H9 (cell line): ENCODE results near the gene TYSND1. TPM values are rescaled to one million over a fixed set of nuclear protein-coding genes. Genes with fewer than 3 reads are reported as not detected.

ENCODE experiments used
- DNase-seq: peaks from one replicate; pipeline ENCODE4 v3.0.0-alpha.2; 2017
- H2AFZ ChIP-seq: one replicate; pipeline ENCODE4 v1.6.1; 2013; ENCODE audit warnings: mild to moderate bottlenecking, low read length, control low read depth, moderate library complexity
- H2AK5ac ChIP-seq: 2 replicates; pipeline ENCODE4 v1.6.1; 2013; ENCODE audit warnings: low read length, control low read depth, mixed read lengths; ENCODE audit not compliant: insufficient read length
- H2BK120ac ChIP-seq: one replicate; pipeline ENCODE4 v1.6.1; 2013; ENCODE audit warnings: low read depth, mild to moderate bottlenecking, low read length, control low read depth, inconsistent platforms; ENCODE audit not compliant: poor library complexity, severe bottlenecking
- H2BK12ac ChIP-seq: 2 replicates; pipeline ENCODE4 v1.6.1; 2013; ENCODE audit warnings: low read length, control low read depth, mixed read lengths, low read depth; ENCODE audit not compliant: insufficient read length
- H2BK15ac ChIP-seq: 2 replicates; pipeline ENCODE4 v1.6.1; 2013; ENCODE audit warnings: low read depth, low read length, control low read depth
- H2BK20ac ChIP-seq: one replicate; pipeline ENCODE4 v1.6.1; 2013; ENCODE audit warnings: low read depth, mild to moderate bottlenecking, low read length, control low read depth, inconsistent platforms; ENCODE audit not compliant: poor library complexity, severe bottlenecking
- H2BK5ac ChIP-seq: 2 replicates; pipeline ENCODE4 v1.6.1; 2013; ENCODE audit warnings: low read length, control low read depth, mixed read lengths; ENCODE audit not compliant: insufficient read length
- H3K14ac ChIP-seq: 2 replicates; pipeline ENCODE4 v1.6.1; 2013; ENCODE audit warnings: low read length, control low read depth; ENCODE audit not compliant: insufficient read depth
- H3K18ac ChIP-seq: 2 replicates; pipeline ENCODE4 v1.6.1; 2013; ENCODE audit warnings: low read depth, mild to moderate bottlenecking, mixed read lengths, low read length, control low read depth; ENCODE audit not compliant: insufficient read length
- H3K23ac ChIP-seq: 2 replicates; pipeline ENCODE4 v1.6.1; 2013; ENCODE audit warnings: low read length, control low read depth, mixed read lengths, low read depth; ENCODE audit not compliant: insufficient read length
- H3K23me2 ChIP-seq: 2 replicates; pipeline ENCODE4 v1.6.1; 2013; ENCODE audit warnings: low read depth, mild to moderate bottlenecking, mixed read lengths, low read length, control low read depth; ENCODE audit not compliant: insufficient read length, poor library complexity, severe bottlenecking
- H3K27ac ChIP-seq: 2 replicates; pipeline ENCODE4 v1.5.1; 2013; ENCODE audit warnings: low read length, control low read depth, mixed read lengths, low read depth; ENCODE audit not compliant: insufficient read length
- H3K27me3 ChIP-seq: 2 replicates; pipeline ENCODE4 v1.6.1; 2013; ENCODE audit warnings: low read length, control low read depth, inconsistent platforms; ENCODE audit not compliant: insufficient read depth
- H3K4ac ChIP-seq: 2 replicates; pipeline ENCODE4 v1.6.1; 2013; ENCODE audit warnings: low read depth, mild to moderate bottlenecking, control low read depth, inconsistent platforms, low read length, moderate library complexity
- H3K4me1 ChIP-seq: 2 replicates; pipeline ENCODE4 v1.6.1; 2013; ENCODE audit warnings: low read length, control low read depth, inconsistent platforms; ENCODE audit not compliant: insufficient read depth
- H3K4me2 ChIP-seq: 2 replicates; pipeline ENCODE4 v1.6.1; 2013; ENCODE audit warnings: low read length, control low read depth, mixed read lengths; ENCODE audit not compliant: insufficient read length, insufficient read depth
- H3K56ac ChIP-seq: 2 replicates; pipeline ENCODE4 v1.6.1; 2013; ENCODE audit warnings: low read depth, mild to moderate bottlenecking, mixed read lengths, low read length, control low read depth; ENCODE audit not compliant: insufficient read length
- H3K79me1 ChIP-seq: 2 replicates; pipeline ENCODE4 v1.6.1; 2013; ENCODE audit warnings: low read depth, mild to moderate bottlenecking, moderate library complexity, low read length, control low read depth, inconsistent platforms; ENCODE audit not compliant: insufficient read depth, poor library complexity, severe bottlenecking
- H3K79me2 ChIP-seq: 2 replicates; pipeline ENCODE4 v1.6.1; 2013; ENCODE audit warnings: low read length, control low read depth, inconsistent platforms; ENCODE audit not compliant: insufficient read depth
- H3K9ac ChIP-seq: 2 replicates; pipeline ENCODE4 v1.6.1; 2013; ENCODE audit warnings: low read length, control low read depth, mixed read lengths; ENCODE audit not compliant: insufficient read length; ENCODE audit errors: extremely low read depth
- H3K9me3 ChIP-seq: one replicate; pipeline ENCODE4 v1.6.1; 2013; ENCODE audit warnings: low read depth, low read length, inconsistent platforms; ENCODE audit not compliant: control insufficient read depth
- H3T11ph ChIP-seq: one replicate; pipeline ENCODE4 v1.6.1; 2013; ENCODE audit warnings: mild to moderate bottlenecking, low read length, control low read depth, inconsistent platforms
- H4K20me1 ChIP-seq: one replicate; pipeline ENCODE4 v1.6.1; 2013; ENCODE audit not compliant: control insufficient read depth, insufficient read length, insufficient read depth
- H4K5ac ChIP-seq: 2 replicates; pipeline ENCODE4 v1.6.1; 2013; ENCODE audit warnings: low read depth, mild to moderate bottlenecking, mixed read lengths, low read length, control low read depth; ENCODE audit not compliant: insufficient read length
- H4K8ac ChIP-seq: replicated peaks from 2 replicates; pipeline ENCODE4 v1.6.1; 2013; ENCODE audit warnings: low read length, control low read depth, mixed read lengths, low read depth; ENCODE audit not compliant: insufficient read length
- H4K91ac ChIP-seq: 2 replicates; pipeline ENCODE4 v1.6.1; 2013; ENCODE audit warnings: low read depth, mild to moderate bottlenecking, moderate library complexity, mixed read lengths, low read length, control low read depth; ENCODE audit not compliant: insufficient read length
- H3K27ac Mint-ChIP-seq, 3 experiments: 2 replicates in 2 of 3; 3 replicates in 1 of 3; pipeline ENCODE4 v1.8.0; 2020 to 2021; ENCODE audit warnings: mixed read lengths in 3 of 3, mild to moderate bottlenecking in 1 of 3, moderate library complexity in 1 of 3
- H3K27me3 Mint-ChIP-seq: 2 replicates; pipeline ENCODE4 v1.8.0; 2021; ENCODE audit warnings: low read depth, mild to moderate bottlenecking, moderate library complexity, mixed read lengths
- H3K36me3 Mint-ChIP-seq, 3 experiments: 2 replicates in 2 of 3; 3 replicates in 1 of 3; pipeline ENCODE4 v1.8.0; 2020 to 2021; ENCODE audit warnings: low read depth in 3 of 3, mixed read lengths in 3 of 3; ENCODE audit not compliant: insufficient read depth in 1 of 3
- H3K4me1 Mint-ChIP-seq, 2 experiments: 2 replicates each; pipeline ENCODE4 v1.8.0; 2020; ENCODE audit warnings: mixed read lengths in 2 of 2
- H3K4me3 Mint-ChIP-seq, 2 experiments: 2 replicates in 1 of 2; 3 replicates in 1 of 2; pipeline ENCODE4 v1.8.0; 2020 to 2021; ENCODE audit warnings: mild to moderate bottlenecking in 2 of 2, mixed read lengths in 2 of 2, moderate library complexity in 1 of 2
- H3K9me3 Mint-ChIP-seq, 2 experiments: 2 replicates in 1 of 2; 3 replicates in 1 of 2; pipeline ENCODE4 v1.8.0; 2020; ENCODE audit warnings: mild to moderate bottlenecking in 2 of 2, mixed read lengths in 2 of 2, moderate library complexity in 1 of 2
- CTCF ChIP-seq: fragments of 200-600 bp; sonication (generic); conservative IDR thresholded peaks from 3 replicates; pipeline ENCODE4 v1.8.0; 2021; ENCODE audit warnings: antibody characterized with exemption, mild to moderate bottlenecking
- WGBS: extraction: QIAGEN DNeasy Blood & Tissue Kit; methylation state at CpG from one replicate; pipeline ENCODE4 v1.1.7; 2013; ENCODE audit warnings: missing lambda C conversion rate, low lambda C conversion rate, mixed read lengths; ENCODE audit not compliant: insufficient read length; ENCODE audit errors: extremely low coverage; 5-methylcytosine and 5-hydroxymethylcytosine counted together
- total RNA-seq: library from RNA; stranded (reverse); gene quantifications from 2 replicates; pipeline ENCODE4 v1.2.1, GENCODE V29; 2021

Gene TYSND1
- total RNA-seq, 1 experiment from 2014 or later, result 12.8 TPM

- no CpG with 5 or more reads among the region's 18 CpGs for WGBS
- Histone ChIP-seq H3K9ac (no peak overlapping the region), H3K4ac (no peak overlapping the region)
These were observed 2.0 kb downstream of the TYSND1 start for GRCh38 chr10:70144372-70145110.

More at GRCh38 chr10:70144372-70145110, 2.0 kb downstream of the TYSND1 start:
- H2BK5ac ChIP-seq, result no peak overlapping the region
- H2BK20ac ChIP-seq, result no peak overlapping the region
- H3K79me1 ChIP-seq, result no peaks in the 10 kb centered on the region
- H3K18ac ChIP-seq, result no peak overlapping the region
- Mint-ChIP-seq H3K27ac (peak overlapping the region in 1 of 3 experiments; percentile 36; a peak in 1 of 7 replicates), H3K4me3 (peak overlapping the region; percentile 76 to 88), H3K9me3 (no peaks in the 10 kb centered on the region), H3K36me3 (peaks cover 0 to 3% (median 2%) of the 10 kb centered on the region in 3 experiments; a peak in 6 of 7 replicates), H3K4me1 (peaks cover 11 to 14% of the 10 kb centered on the region in 2 experiments), H3K27me3 (no peaks in the 10 kb centered on the region)
- no peaks in the 10 kb centered on the region for H3K79me2 ChIP-seq
- H2BK12ac ChIP-seq, result no peak overlapping the region
- no peak overlapping the region for H3K27ac ChIP-seq
- peak overlapping the region; percentile 47 for H3K4me2 ChIP-seq
- H3K9me3 ChIP-seq, result no peaks in the 10 kb centered on the region
- no peaks in the 10 kb centered on the region for H3K27me3 ChIP-seq
- H4K5ac ChIP-seq, result no peak overlapping the region
- H4K8ac ChIP-seq, result no peak overlapping the region
- H3K56ac ChIP-seq, result no peak overlapping the region
- no peak overlapping the region for H3T11ph ChIP-seq
- no peaks in the 10 kb centered on the region for H4K20me1 ChIP-seq
- peaks cover 14% of the 10 kb centered on the region for H3K23me2 ChIP-seq
- H3K4me1 ChIP-seq, result 0 out of 2 replicates have a peak, but pooled peaks cover 3% of the 10 kb centered on the region
- no peak for DNase-seq
- H3K23ac ChIP-seq, result no peak overlapping the region
- H4K91ac ChIP-seq, result no peak overlapping the region
- H2BK15ac ChIP-seq, result no peak overlapping the region
- no peak overlapping the region for H3K14ac ChIP-seq
- no peak overlapping the region for H2BK120ac ChIP-seq
- TF ChIP-seq CTCF, result no peak
- no peak overlapping the region for H2AK5ac ChIP-seq
- no peak overlapping the region for H2AFZ ChIP-seq
